ENCODE measurements around the gene CTSS.
"Not testable (repeated sequence)": the region's sequence is repeated elsewhere in the genome, so short reads cannot be mapped to it uniquely, and the experiment has no call there.

Gene CTSS

GRCh38 chr1:150765296-150765976 lies at the start of gene CTSS:
TSS of gene CTSS (minus strand) at chr1:150765778. CDS start at chr1:150764763, 1,015 bp downstream.
- no peak for DNase-seq

GRCh38 chr1:150813028-150813707 lies 47.6 kb upstream of the CTSS start:
- DNase-seq: peak in 11 of 56 donors; percentile 1 to 30 (median 14)

- no peak for DNase-seq
Observed at GRCh38 chr1:150810958-150811659, 45.5 kb upstream of the CTSS start.

GRCh38 chr1:150809651-150810050 lies 44.1 kb upstream of the CTSS start:
- DNase-seq: no peak

GRCh38 chr1:150808846-150809245 lies 43.3 kb upstream of the CTSS start:
- DNase-seq: no peak

- DNase-seq: peak in 7 of 56 donors; percentile 1 to 17 (median 4)
Observed at GRCh38 chr1:150808121-150808520, 42.5 kb upstream of the CTSS start, which contains the start of gene CTSK. TSS of gene CTSK (minus strand) at chr1:150808260. CDS start at chr1:150806805, 1,455 bp downstream.

GRCh38 chr1:150807249-150808023 lies 41.9 kb upstream of the CTSS start:
- no peak for DNase-seq

GRCh38 chr1:150805899-150806298 lies 40.3 kb upstream of the CTSS start:
- no peak for DNase-seq

GRCh38 chr1:150804671-150805070 lies 39.1 kb upstream of the CTSS start:
- DNase-seq: no peak

GRCh38 chr1:150799089-150799488 lies 33.5 kb upstream of the CTSS start:
- no peak for DNase-seq

GRCh38 chr1:150798525-150798924 lies 32.9 kb upstream of the CTSS start:
- DNase-seq: no peak

- no peak for DNase-seq
Observed at GRCh38 chr1:150796374-150796773, 30.8 kb upstream of the CTSS start.

GRCh38 chr1:150793778-150794177 lies 28.2 kb upstream of the CTSS start:
- not testable (repeated sequence) for DNase-seq

- no peak for DNase-seq
Observed at GRCh38 chr1:150793221-150793620, 27.6 kb upstream of the CTSS start.

GRCh38 chr1:150791585-150791984 lies 26.0 kb upstream of the CTSS start:
- no peak for DNase-seq

GRCh38 chr1:150789396-150789795 lies 23.8 kb upstream of the CTSS start:
- peak in 1 of 56 donors; percentile 6 for DNase-seq

GRCh38 chr1:150788946-150789345 lies 23.4 kb upstream of the CTSS start:
- DNase-seq: no peak

- no peak for DNase-seq
Observed at GRCh38 chr1:150787455-150787854, 21.9 kb upstream of the CTSS start.

GRCh38 chr1:150780510-150780909 lies 14.9 kb upstream of the CTSS start:
- no peak for DNase-seq

GRCh38 chr1:150778409-150778808 lies 12.8 kb upstream of the CTSS start:
- DNase-seq: no peak

- DNase-seq: no peak
Observed at GRCh38 chr1:150777544-150777943, 12.0 kb upstream of the CTSS start.

All from nucleus accumbens (tissue), 56 donors.